ENCODE results near the gene DCTPP1. TPM values are rescaled to one million over a fixed set of nuclear protein-coding genes. Genes with fewer than 3 reads are reported as not detected.
"Not testable (repeated sequence)": the region's sequence is repeated elsewhere in the genome, so short reads cannot be mapped to it uniquely, and the experiment has no call there.

DCTPP1 gene
- total RNA-seq, 1 experiment from 2014 or later, result 64.1 TPM

GRCh38 chr16:30470170-30470512 is 40.3 kb upstream of the DCTPP1 start:
- ATAC-seq, result no peak
- Histone ChIP-seq H3K27me3 (ENCODE audit: low read length) (no peaks in the 10 kb centered on the region), H3K4me2 (ENCODE audit: low read length) (no peak overlapping the region), H4K20me1 (ENCODE audit: low read length) (no peaks in the 10 kb centered on the region), H3K79me2 (ENCODE audit: low read length) (no peaks in the 10 kb centered on the region), H2AFZ (ENCODE audit: low read length) (no peak overlapping the region), H3K36me3 (ENCODE audit: low read depth, low read length) (no peaks in the 10 kb centered on the region), H3K9me3 (ENCODE audit: low read length) (no peaks in the 10 kb centered on the region), H3K4me3 (ENCODE audit: low read length) (no peak overlapping the region), H3K9ac (ENCODE audit: low read length) (no peak overlapping the region), H3F3A (ENCODE audit: low read length, unreplicated experiment) (no peaks in the 10 kb centered on the region), H3K9me2 (replicated peaks; ENCODE audit: low read length) (no peaks in the 10 kb centered on the region), H3K4me1 (ENCODE audit: insufficient read depth, low read length) (no peaks in the 10 kb centered on the region), H3K27ac (ENCODE audit: low read length) (no peak overlapping the region)
- no TSS peak for BruUV-seq (replicated peaks)
- no peak for DNase-seq
- intact Hi-C loops (cut with micrococcal nuclease), result no loop called here
- ChIA-PET CTCF (no interaction called here), POLR2A (ENCODE audit: unreplicated experiment) (no interaction called here)
- TF ChIP-seq EZH2 (IDR thresholded peaks at IDR 0.05; ENCODE audit: low read length, unreplicated experiment), result no peak
- TF ChIP-seq CTCF (conservative IDR thresholded peaks at IDR 0.05; ENCODE audit: low read depth, low read length), result no peak
- TF ChIP-seq EZH2phosphoT487 (IDR thresholded peaks at IDR 0.05; ENCODE audit: borderline replicate concordance, low read length), result no peak

DNA sequence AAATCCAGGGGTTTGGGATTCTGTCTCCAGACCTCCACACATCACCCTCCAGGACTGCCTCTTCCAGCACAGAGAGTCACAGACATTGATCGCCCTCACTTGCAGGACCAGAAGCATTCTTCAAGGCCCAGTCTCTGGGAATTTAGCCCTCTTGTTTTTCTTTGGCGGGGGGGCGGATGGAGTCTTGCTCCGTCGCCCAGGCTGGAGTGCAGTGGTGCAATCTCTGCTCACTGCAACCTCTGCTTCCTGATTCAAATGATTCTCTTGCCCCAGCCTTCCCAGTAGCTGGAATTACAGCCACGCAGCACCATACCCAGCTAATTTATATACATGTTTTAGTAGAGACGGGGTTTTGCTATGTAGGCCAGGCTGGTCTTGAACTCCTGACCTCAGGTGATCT is 34.2 kb upstream of the DCTPP1 start:
- H3K36me3 ChIP-seq (ENCODE audit: low read depth, low read length), result no peaks in the 10 kb centered on the region
- CTCF ChIA-PET, result no interaction called here
- BruUV-seq (replicated peaks), result no TSS peak
- no peaks in the 10 kb centered on the region for H3K79me2 ChIP-seq (ENCODE audit: low read length)
- no peak overlapping the region for H3K4me2 ChIP-seq (ENCODE audit: low read length)
- H4K20me1 ChIP-seq (ENCODE audit: low read length), result no peaks in the 10 kb centered on the region
- H3K9me2 ChIP-seq (replicated peaks; ENCODE audit: low read length), result no peaks in the 10 kb centered on the region
- no peak for TF ChIP-seq EZH2 (IDR thresholded peaks at IDR 0.05; ENCODE audit: low read length, unreplicated experiment)
- no peak for TF ChIP-seq EZH2phosphoT487 (IDR thresholded peaks at IDR 0.05; ENCODE audit: borderline replicate concordance, low read length)
- no peak for TF ChIP-seq CTCF (conservative IDR thresholded peaks at IDR 0.05; ENCODE audit: low read depth, low read length)
- H2AFZ ChIP-seq (ENCODE audit: low read length), result no peak overlapping the region
- H3K27me3 ChIP-seq (ENCODE audit: low read length), result no peaks in the 10 kb centered on the region
- H3K9ac ChIP-seq (ENCODE audit: low read length), result no peak overlapping the region
- POLR2A ChIA-PET (ENCODE audit: unreplicated experiment), result no interaction called here
- intact Hi-C loops (cut with micrococcal nuclease), result no loop called here
- no peak overlapping the region for H3K27ac ChIP-seq (ENCODE audit: low read length)
- H3K9me3 ChIP-seq (ENCODE audit: low read length), result no peaks in the 10 kb centered on the region
- H3K4me3 ChIP-seq (ENCODE audit: low read length), result no peak overlapping the region
- DNase-seq, result no peak
- H3K4me1 ChIP-seq (ENCODE audit: insufficient read depth, low read length), result no peaks in the 10 kb centered on the region
- no peaks in the 10 kb centered on the region for H3F3A ChIP-seq (ENCODE audit: low read length, unreplicated experiment)
- no peak for ATAC-seq

- H3K9me2 ChIP-seq (replicated peaks; ENCODE audit: low read length); DNase-seq; H3K9me3 ChIP-seq (ENCODE audit: low read length); H3K36me3 ChIP-seq (ENCODE audit: low read depth, low read length); H3K9ac ChIP-seq (ENCODE audit: low read length); H3K27ac ChIP-seq (ENCODE audit: low read length); H3K79me2 ChIP-seq (ENCODE audit: low read length); BruUV-seq (replicated peaks); H3K4me1 ChIP-seq (ENCODE audit: insufficient read depth, low read length); intact Hi-C loops (cut with micrococcal nuclease); H3F3A ChIP-seq (ENCODE audit: low read length, unreplicated experiment); H3K4me2 ChIP-seq (ENCODE audit: low read length); ATAC-seq; POLR2A ChIA-PET (ENCODE audit: unreplicated experiment); H3K4me3 ChIP-seq (ENCODE audit: low read length); H3K27me3 ChIP-seq (ENCODE audit: low read length); H2AFZ ChIP-seq (ENCODE audit: low read length); CTCF ChIA-PET; H4K20me1 ChIP-seq (ENCODE audit: low read length): not testable (repeated sequence)
Measured at GRCh38 chr16:30461426-30461825, 31.6 kb upstream of the DCTPP1 start.
